NCI-H524 treated with DMSO at 0.1 percent for 48 hours (cell line): ENCODE measurements around the gene FNBP1.

Source experiments
- DNase-seq: peaks from one replicate; lab custom pipeline; 2025; lab: John Stamatoyannopoulos, UW

FNBP1 gene

DNA sequence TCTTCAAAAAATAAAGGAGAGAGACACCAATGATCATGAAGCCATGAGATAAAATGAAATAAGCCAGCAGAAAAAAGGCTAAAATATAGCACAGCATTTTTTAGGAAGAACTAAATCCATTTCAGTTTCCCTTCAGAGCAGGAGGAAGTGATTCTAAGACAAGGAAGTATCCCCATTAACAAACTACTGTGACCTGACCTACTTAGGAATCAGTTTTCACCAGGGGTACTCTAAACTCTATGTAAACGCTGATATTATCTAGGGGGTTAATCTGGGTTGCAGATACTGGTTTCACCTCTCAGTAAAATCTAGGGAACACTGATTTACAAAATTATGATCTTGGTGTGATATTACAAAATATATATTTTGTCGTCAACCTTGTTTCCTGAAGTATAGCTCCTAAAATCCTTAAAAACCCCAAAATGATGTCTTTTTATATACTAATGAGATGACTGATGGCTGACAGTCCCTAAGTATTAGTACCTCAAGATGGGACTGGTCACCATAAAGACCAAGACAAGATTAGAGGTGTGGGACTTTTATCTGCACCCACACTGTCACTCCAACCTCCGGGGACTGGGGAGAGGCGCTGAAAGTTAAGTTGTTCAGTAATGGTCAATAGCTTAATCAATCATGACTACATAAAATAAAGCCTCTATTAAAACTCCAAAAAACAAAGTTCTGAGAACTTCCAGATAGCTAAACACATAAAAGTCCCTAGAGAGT is 2.9 kb upstream of the FNBP1 start:
- DNase-seq = no peak

GRCh38 chr9:130043654-130044623 is 950 bp upstream of the FNBP1 start:
- DNase-seq = no peak

- no peak for DNase-seq
Measured at GRCh38 chr9:130042406-130042884, 544 bp downstream of the FNBP1 start.

DNA sequence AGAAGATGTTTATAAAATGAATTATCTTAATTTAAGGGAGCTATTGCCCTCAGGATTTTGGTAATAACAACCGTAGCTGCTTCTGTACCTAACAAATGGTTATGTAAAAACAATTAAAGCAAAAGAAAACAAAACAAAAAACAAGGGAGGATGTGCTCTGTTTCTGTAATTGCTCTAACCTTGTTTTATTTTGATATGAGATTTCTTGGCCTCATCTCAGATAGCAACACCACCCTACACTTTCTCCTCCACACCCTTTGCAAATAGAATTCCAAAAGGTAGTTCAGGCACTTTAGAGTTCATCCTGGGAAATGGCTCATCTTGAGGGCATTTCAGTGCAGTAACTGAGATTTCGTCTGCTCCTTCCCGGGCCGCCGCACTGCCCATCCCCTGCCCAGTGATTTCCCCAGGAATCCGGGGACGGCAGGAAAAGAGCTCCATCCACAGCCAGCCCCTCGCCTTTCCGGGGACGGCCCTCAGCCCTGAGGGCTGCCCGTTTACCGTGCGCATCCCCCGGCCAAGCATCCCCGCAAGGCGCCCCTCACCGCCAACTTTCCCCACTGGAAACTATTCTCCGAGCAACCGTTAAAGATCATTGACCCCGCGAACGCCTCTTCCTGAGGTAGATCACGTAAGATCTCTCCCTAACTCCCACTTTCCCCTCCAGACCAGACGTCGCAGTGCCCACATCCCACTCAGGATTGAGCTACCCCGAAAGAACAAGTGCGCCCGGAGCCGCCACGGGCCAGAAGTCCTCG is 1.2 kb downstream of the FNBP1 start:
- DNase-seq = no peak

GRCh38 chr9:130040984-130041647 is 1.9 kb downstream of the FNBP1 start:
- no peak for DNase-seq

GRCh38 chr9:130039528-130040147 is 3.4 kb downstream of the FNBP1 start:
- no peak for DNase-seq

DNA sequence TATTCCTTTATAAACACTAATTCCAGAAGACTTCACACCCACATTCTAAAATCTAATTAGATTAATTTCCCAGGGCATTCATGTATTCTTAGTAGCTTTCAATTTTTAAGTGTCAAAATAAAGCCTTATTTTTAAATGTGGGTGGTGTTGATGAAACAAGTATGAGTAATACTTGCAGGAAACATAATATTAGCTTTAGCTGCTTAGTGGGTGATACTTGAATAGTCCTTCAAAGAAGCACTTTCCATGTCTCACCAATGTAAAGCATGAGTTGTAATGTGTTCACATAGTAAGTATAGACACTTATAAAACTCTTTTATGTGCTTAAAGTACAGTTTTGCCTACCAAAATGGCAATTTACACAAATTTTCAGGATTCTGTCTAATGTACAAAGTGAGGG is 6.9 kb downstream of the FNBP1 start:
- DNase-seq = no peak

DNA sequence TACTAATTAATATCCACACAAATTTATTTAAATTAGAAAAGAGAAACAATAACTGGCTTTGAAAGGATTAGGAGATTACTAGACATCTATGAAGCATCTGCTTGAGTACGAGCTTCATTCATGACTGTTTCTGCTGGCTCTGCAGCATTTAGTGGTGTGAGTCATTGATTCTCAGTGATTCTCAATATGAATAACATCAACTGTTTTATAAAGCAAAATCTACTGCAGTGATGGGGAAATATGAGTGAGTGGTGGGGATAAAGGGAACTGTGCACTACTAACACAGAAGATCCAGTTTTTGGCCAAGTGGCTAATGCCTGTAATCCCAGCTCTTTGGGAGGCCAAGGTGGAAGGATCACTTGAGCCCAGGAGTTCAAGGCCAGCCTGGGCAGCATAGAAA is 8.4 kb downstream of the FNBP1 start:
- DNase-seq = no peak

DNA sequence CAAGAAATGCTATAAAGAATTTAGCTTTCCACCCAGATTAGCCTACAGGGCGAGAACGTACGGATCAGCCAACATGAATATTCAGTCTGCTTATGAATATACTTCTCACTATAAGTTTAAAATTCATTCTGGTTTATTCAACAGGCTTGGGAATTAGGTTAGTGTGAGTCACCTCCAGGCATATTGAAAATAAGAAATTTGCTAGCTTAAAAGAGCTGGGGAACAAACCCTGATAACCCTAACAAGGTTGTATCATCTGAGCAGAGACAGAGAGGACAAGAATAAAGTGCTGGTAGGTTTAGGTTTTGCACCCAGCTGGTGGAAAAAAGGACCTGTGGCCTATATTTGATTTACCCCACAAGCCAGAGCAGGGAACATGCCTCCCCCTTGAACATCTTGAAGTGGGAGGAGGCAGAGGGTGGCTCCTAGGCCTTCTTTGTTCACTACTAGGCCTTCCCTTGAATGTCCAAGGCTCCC is 12.3 kb downstream of the FNBP1 start:
- no peak for DNase-seq

GRCh38 chr9:130029223-130029973 is 13.6 kb downstream of the FNBP1 start:
- no peak for DNase-seq

DNA sequence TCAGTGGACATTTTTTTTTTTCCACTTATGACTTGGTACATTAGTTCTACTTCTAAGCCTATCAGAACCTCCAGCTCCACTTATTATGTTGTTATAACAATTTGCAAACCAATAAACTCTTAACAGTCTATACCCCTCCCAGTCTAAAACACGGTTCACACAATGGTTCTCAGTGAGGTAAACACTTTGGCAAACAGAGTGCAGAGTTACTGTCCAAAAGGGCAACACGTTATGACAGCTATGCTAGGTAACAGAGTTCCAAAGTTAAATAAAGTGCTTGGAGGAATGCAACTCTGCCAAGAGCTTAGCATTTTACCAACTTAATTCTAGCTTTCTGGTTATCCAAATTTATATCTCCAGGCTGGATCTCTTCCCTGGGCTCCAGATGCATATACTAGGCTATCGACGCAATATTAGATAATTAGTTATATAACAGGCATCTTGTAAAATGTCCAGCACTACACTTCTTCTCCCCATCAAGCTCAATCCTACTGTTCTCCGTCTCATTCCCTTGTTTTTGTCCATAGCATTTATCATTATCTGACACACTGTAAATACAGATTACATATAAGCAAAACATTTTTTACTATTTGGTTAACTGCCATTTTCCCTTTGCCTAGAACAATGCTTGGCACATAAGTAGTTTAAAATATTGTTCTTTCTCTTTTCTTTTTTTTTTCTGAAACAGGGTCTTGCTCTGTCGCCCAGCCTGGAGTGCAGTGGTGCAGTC is 14.3 kb downstream of the FNBP1 start:
- DNase-seq = no peak

DNA sequence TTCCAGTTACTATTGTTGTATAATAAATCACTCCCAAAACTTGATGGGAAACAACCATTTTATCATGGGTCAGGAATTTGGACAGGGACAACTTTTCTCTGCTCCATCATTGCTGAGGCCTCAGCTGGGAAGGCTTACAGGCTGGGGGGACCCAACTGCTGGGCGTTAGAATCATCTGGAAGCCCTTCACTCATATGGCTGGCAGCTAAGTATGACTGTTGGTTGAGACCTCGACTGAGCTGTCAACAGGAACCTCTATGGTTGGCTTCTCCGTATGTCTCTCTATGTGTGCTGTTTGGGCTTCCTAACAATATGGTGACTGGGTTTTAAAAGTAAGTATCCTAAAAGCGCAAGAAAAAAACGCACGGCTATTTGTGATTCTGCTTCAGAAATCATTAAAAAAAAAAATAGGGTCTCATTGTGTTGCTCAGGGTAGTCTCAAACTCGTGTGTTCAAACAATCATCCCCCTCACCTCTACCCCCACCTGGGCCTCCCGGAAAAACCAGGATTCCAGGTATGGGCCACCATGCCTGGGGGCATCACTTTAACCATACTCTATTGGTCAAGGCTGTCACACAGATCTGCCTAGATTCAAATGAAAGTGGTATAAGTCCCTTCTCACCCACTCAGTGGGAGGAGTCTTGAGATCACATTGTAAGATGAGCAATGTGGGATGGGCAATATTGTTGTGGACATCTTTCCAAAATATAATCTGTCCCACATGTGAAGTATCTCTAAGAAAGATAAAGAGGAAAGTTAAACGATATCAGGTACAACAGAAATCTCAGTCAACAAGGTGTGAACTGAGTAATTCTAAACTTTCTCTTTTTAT is 15.2 kb downstream of the FNBP1 start:
- no peak for DNase-seq

DNA sequence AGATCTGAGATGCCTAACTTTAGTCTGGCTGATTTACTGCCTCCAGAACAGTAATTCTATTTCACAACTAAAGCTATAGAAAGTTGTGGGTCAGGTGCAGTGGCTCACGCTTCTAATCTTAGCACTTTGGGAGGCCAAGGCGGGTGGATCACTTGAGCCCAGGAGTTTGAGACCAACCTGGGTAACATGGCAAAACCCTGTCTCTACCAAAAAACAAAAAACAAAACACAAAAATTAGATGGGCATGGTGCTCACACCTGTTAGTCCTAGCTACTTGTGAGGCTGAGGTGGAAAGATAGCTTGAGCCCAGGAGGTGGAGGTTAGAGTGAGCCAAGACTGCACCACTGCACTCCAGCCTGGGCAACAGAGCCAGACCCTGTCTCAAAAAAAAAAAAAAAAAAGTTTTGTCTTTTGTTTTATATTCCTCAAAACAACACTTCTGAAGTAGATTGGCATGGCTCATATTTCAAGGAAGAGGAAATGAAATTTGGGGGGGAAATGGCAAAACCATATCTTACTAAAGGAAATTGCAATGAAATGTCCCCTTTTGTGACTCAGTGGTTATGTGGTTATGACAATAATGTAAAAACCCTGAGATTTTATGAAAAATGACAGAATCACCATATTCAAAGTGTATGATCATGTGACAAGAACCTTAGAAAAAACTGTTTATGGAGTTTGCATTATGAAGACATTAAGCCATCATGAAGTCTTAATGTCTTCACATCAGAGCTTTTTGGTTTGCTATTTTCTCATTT is 16.2 kb downstream of the FNBP1 start:
- no peak for DNase-seq

- DNase-seq = no peak
Measured at GRCh38 chr9:130024597-130024994, 18.4 kb downstream of the FNBP1 start.

DNA sequence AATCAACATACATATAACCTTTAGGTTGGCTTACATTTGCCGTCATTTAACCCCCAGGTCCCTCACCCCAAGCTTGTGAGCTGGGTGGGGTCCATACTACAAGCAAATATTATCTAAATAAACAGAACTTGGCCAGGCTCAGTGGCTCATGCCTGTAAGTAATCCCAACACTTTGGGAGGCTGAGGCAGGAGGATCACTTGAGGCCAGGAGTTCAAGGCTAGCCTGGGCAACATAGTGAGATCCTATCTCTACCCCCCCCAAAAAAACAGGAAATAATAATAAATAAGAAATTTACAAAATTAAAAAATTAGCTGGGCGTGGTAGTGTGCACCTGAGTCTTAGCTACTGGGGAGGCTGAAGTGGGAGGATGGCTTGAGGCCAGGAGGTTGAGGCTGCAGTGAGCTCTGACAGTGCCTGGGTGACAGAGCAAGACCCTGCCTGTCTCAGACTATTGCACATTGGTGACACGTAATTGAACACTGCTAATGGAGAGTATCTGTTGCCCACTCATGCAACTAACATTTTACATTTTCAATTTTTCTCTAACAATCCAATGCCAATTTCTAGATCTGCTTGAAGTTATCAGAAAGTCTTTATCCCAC is 18.9 kb downstream of the FNBP1 start:
- no peak for DNase-seq

GRCh38 chr9:130023144-130023787 is 19.7 kb downstream of the FNBP1 start:
- DNase-seq = no peak

DNA sequence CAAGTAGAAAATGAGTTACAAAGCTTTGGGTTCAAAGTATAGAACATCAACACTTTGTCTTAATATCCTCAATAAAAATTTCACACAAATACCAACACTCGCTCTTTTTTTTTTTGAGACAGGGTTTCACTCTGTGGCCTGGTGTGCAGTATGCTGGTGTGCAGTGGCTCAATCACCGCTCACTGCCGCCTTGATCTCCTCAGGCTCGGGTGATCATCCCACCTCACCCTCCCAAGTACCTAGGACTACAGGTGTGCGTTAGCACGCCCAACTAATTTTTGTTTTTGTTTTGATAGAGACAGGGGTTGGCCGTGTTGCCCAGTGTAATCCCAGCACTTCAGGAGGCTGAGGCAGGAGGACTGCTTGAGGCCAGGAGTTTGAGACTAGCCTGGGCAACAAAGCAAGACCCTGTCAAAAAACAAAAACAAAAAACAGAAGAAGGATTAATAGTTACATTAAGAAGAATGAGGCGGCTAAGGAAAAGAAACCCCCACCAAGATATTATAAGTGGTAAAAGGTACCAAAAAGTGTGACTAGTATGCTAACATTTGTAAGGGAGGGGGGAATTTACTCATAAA is 20.3 kb downstream of the FNBP1 start:
- no peak for DNase-seq
